TTC549 (cell line): Measurements from ENCODE around the gene UTRN.

ENCODE experiments used
- FAIRE-seq: peaks from 2 replicates; lab custom pipeline; 2012; peaks lifted over from hg19 to GRCh38; lab: Jason Lieb, UNC

UTRN gene

DNA sequence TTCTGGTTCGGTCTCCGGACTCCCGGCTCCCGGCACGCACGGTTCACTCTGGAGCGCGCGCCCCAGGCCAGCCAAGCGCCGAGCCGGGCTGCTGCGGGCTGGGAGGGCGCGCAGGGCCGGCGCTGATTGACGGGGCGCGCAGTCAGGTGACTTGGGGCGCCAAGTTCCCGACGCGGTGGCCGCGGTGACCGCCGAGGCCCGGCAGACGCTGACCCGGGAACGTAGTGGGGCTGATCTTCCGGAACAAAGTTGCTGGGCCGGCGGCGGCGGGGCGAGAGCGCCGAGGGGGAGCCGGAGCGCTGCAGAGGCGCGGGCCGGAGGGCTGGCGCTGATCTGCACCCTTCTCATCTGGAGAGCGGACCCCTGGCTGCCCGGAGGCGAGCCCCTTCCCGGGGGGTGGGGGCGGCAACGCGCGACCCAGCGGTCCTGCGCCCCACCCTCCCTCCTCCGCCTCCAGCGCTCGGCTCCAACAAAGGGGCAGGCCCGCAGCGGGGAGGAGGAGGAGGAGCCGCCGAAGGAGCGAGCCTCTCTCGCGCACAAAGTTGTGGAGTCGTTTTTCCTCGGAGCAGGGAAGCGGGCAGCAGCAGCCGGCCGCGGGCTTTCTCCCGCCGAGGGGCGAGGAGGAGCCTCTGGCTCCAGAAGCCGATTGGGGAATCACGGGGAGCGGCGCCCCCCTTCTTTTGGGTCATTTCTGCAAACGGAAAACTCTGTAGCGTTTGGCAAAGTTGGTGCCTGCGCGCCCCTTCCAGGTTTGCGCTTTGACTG is at the start of gene UTRN:
TSS of gene UTRN (plus strand) at position 553 of the 765 bp plus-strand sequence. CDS start 6,494 bp downstream, outside the sequence.
- no peak for FAIRE-seq

- no peak for FAIRE-seq
Observed at GRCh38 chr6:144244688-144245087, 40.4 kb upstream of the UTRN start.

DNA sequence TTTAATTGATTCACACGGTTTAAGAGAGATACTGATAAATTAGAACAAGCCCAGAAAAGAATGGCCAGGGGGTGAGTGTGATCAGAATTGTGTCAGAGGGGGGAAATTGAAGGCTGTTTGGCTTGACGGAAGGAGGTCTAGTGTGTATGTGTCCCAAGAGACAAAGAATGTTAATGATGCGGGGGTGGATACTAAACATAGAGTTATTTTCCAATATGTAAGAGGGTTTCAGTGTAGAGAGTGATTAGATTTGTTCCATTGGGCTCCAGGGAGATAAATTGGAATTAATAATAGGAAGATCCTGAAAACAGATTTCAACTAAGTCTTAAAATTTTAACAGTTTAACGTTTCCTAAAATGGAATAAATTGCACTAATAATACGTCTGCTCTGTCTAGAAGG is 38.1 kb upstream of the UTRN start:
- FAIRE-seq = no peak

GRCh38 chr6:144248003-144248402 is 37.1 kb upstream of the UTRN start:
- no peak for FAIRE-seq

DNA sequence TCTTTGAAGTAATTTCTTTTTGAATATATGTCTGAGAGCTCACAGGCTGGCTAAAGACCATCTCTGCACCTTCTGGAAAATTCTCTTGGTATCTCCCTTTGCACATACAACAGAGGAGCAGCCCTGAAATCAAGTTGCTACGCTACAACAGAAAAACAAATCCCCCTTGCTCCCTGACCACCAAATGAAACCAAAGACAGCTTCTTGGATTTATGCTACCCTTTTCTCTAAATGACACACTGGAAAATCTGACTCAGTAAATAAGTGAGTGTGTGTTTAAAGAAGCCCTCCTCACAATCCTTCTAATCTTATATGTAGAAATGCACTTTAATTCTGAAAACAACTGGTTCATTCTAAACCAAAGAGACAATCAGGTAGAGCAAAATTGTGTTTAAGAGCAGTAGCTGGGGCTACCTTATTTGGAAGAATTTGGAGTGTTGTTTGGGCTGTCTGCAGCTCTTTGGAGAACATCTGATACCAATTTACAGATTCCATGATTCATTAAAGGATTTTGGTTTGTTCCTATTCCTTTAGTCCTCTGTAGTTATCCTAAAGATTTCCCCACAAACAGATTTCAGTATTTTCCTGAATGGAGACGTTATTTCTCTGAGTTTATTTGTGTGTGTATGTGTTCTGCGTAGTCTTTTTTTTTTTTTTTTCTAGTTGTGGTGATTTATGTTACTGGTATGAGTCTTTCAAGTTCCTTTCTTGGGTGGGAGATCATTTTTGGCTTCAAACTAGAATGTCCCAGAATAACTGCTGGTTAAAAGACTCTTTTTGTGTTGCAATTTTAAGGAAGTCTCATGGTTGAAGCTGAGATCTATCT is 36.4 kb upstream of the UTRN start:
- no peak for FAIRE-seq

DNA sequence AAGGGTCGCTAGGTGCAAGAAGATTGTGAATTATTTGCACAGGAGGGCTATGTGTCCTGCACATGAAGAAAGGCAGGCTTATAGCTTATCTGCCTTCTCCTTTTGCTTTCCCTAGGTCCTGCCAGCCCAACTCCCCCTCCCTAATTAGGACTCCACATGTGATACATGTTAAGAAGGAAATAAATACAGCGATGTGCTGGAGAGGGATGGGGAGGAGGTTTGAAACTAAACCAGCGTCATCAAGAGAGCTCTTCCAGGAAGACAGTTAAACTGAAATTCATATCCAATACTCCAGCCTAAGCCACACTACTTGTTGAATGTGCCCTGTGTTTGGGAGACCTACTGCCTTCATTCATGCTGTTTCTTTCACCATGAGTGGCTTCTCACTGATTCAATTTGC is 34.9 kb upstream of the UTRN start:
- FAIRE-seq = no peak

GRCh38 chr6:144252259-144252658 is 32.9 kb upstream of the UTRN start:
- no peak for FAIRE-seq

DNA sequence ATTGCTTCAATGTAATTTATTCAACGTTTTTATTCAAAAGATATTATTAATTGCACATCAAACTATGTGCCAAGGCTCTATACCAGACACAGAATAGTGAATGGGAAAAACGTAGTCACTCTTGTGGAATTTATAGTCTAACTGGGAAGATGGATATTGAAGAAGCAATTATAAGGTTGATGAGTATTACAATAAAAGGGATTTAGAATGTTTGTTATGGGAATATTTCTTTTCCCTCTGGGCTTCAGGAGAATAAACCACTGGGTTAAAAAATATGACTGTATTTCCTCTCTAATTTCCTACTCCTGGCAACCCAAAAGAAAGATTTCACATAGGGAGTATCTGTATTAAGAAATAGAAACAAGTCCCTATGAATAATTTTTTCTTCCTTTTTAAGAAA is 25.1 kb upstream of the UTRN start:
- FAIRE-seq = no peak

- no peak for FAIRE-seq
Observed at GRCh38 chr6:144262470-144263369, 22.4 kb upstream of the UTRN start.

GRCh38 chr6:144263786-144264185 is 21.3 kb upstream of the UTRN start:
- FAIRE-seq = peak; percentile 13

DNA sequence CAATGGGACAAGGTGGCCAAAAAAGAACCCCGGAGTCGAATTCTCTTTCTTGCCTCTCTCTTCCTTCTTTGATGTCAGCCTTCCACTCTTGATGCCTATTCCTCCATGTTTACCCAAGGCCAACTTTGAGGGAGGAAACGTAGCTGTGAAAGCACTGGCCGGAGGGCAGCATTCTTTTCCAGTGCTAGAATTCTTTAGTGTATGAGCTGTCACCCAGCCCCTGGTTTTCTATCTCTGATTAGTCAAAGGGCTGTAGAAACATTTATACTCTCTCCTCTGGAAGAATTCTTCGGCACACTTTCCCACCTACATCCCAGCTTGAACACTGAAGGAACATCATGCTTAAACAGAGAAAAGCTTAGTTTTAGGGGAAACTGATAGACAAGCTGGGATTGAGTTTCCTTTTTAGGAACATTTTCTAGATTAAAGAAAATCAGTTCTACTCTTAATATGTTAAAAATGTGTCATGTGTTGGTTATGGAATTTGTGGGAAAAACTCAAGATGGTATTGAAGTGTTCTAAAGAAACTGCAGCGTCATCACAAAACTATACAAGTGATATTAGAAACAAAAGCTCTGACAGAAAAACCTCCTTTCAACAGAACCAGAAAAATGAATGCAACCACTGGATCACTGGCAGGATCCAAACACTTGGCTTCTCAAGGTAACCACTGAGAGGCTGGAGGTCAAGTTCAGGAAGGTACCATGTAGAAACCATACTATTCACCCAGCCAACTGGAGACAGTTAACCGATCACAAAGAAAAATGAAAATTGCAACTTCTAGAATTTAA is 20.7 kb upstream of the UTRN start:
- FAIRE-seq = peak; percentile 62

- no peak for FAIRE-seq
Observed at GRCh38 chr6:144265061-144265357, 20.1 kb upstream of the UTRN start.

DNA sequence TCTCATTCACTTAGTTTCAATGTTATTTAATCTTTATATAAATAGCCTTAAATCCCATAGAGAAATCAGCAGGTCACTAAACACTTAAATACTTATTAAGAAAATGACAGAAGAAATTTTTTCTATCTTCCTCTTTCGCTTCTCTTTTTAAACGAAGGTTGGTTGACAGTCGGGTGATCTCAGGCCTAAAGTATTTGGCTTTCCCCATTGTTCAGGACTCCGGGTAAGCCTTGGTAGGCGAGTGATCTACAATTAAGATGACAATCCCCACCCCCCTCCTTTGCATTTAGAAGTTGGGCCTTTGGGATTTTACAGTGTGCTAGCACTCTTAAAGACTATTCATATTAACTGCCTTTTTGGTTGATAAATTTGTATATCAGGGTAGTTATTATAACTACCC is 19.7 kb upstream of the UTRN start:
- FAIRE-seq = peak; percentile 80

GRCh38 chr6:144266091-144266649 is 19.0 kb upstream of the UTRN start:
- FAIRE-seq = no peak

DNA sequence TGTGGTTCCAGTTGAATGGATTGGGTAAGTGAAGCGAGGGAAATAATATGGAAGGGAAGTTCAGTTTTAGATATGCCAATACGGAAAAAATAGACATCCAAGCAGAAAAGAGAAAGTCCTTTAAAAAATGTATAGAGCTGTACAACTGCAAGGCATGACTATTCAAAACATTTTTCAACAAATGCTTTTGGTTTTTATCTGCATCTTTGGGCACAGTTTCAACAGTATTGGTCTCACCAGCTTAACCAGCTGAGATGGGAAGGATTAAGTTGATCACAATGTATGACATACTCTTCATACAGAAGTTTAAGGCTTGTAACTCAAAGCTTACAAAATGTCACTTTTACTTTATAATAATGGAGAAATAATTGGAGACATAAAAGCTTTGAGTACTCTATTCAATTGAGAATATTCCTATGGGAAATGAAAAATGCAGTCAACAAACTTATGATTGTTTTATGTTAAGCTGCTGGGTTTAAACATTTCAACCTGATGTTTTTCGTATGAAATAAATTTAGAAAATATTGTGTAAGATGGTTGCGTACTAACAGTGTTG is 16.3 kb upstream of the UTRN start:
- no peak for FAIRE-seq

DNA sequence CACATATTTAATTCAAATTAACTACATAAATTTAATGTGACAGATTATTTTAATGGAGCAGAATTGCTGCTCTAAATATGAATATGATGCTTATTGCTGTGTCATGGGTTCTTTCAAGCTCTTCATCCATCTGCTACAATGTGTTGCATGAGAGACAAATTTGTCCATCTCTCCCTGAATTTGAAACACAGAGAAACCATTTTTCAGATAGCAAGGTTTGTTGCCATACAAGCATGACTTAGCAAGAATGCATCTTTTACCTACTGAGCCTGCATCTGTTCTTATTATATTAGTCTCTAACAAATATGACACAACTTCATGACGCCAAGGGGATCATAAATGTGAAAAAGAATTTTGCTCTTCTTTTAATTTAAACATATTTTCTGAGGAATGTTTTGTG is 8.0 kb upstream of the UTRN start:
- no peak for FAIRE-seq

GRCh38 chr6:144277605-144278227 is 7.4 kb upstream of the UTRN start:
- FAIRE-seq = no peak

DNA sequence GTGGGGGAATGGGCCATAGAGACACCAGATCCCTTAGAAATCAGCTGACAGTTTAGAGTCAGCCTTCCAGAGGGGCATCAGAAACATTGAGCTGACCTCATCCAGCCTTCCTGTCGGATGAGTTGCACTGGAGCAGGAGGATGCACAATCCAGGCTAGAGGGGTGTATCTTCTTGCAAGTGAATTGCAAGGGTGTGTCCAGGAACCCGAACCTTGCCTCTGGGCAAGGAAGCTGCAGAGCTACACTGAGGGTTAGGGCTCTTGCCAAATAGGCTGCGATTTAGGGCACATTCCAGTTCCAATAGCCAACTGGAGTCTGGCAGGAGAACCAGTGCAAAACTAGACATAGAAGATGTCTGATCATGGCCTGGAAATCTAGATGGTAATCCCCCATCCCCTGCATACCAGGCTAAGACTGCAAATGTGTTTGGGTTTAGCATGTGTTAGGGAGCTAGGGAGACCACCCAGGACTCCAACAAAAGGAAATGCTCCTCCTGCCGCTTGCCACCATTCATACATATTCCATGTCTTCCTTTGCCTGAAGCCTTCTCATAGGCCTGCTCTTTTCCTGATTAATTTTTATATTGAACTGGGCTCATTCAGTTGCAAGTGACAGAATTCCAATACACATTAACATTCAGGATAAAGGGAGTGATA is 6.3 kb upstream of the UTRN start:
- FAIRE-seq = no peak

DNA sequence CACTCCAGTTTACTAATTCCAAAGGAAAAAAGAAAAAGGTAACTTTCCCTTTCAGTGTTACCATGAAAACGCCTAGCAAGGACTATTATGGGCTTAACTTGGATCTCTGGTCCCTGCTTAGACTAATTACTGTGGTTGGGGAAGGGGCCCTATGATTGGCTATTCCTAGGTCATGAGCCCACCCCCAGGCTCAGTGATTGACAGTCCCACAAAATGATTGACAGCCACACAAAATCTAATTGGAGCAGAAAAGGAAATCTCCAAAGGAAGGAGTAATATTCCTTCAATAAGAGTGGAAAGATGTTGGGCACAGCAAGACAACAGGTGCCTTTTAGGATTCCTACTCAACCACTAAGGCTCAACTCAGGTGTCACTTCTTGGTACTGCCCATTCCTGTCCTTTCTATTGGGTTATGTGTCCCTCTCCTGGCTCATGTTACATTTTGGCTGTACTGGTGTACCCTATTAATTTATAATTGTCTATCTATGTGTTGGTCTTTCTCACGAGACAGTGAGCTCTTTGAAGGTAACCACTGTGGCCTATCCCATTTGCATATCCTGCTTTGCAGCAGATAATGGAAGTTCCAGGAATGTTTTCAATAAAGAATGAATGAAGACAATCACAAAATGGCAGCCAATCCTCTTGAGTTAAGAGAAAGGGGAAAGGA is 5.5 kb upstream of the UTRN start:
- no peak for FAIRE-seq
